Stimulated activated CD4-positive, alpha-beta T cell treated with anti-CD3 and anti-CD28 coated beads, TNF-alpha, amount 100 ng/mL, for 48 hours (primary cell): ENCODE measurements around the gene DGCR2.
A peak's percentile ranks its signal among the peaks of the same experiment; 100 is the strongest.

Experiments used
- DNase-seq, 3 donors: peaks; one replicate each; pipeline ENCODE4 v3.0.0-alpha.2; 2020; ENCODE audit warnings: low read depth in 3 of 3

Gene DGCR2

GRCh38 chr22:19127329-19128008, 5.3 kb upstream of the DGCR2 start:
- no peak for DNase-seq

- DNase-seq = no peak
Observed at GRCh38 chr22:19126309-19127273, 4.4 kb upstream of the DGCR2 start.

- no peak for DNase-seq
Observed at GRCh38 chr22:19125474-19126308, 3.5 kb upstream of the DGCR2 start.

- DNase-seq = no peak
Observed at GRCh38 chr22:19125011-19125410, 2.8 kb upstream of the DGCR2 start.

GRCh38 chr22:19124377-19124776, 2.2 kb upstream of the DGCR2 start:
- no peak for DNase-seq

- DNase-seq = no peak
Observed at GRCh38 chr22:19123936-19124335, 1.7 kb upstream of the DGCR2 start.

GRCh38 chr22:19122752-19123492, 710 bp upstream of the DGCR2 start:
- no peak for DNase-seq

- DNase-seq = peak in 1 of 3 donors; percentile 12
Observed at GRCh38 chr22:19121631-19122142, 525 bp downstream of the DGCR2 start.

GRCh38 chr22:19120829-19121630, 1.2 kb downstream of the DGCR2 start:
- DNase-seq = no peak

GRCh38 chr22:19119949-19120348, 2.3 kb downstream of the DGCR2 start:
- DNase-seq = no peak

GRCh38 chr22:19118329-19118880, 3.8 kb downstream of the DGCR2 start:
- DNase-seq = peak in 1 of 3 donors; percentile 10

GRCh38 chr22:19117111-19117512, 5.1 kb downstream of the DGCR2 start:
- no peak for DNase-seq

GRCh38 chr22:19115628-19116027, 6.6 kb downstream of the DGCR2 start:
- no peak for DNase-seq

GRCh38 chr22:19114984-19115552, 7.1 kb downstream of the DGCR2 start:
- DNase-seq = no peak

GRCh38 chr22:19113429-19113828, 8.8 kb downstream of the DGCR2 start:
- no peak for DNase-seq

- DNase-seq = no peak
Observed at GRCh38 chr22:19111584-19111983, 10.6 kb downstream of the DGCR2 start.

- no peak for DNase-seq
Observed at GRCh38 chr22:19111140-19111539, 11.1 kb downstream of the DGCR2 start.

GRCh38 chr22:19110646-19111045, 11.6 kb downstream of the DGCR2 start:
- no peak for DNase-seq

- no peak for DNase-seq
Observed at GRCh38 chr22:19110064-19110458, 12.2 kb downstream of the DGCR2 start.
